ENCODE results near the gene CD55.

The CD55 gene

DNA sequence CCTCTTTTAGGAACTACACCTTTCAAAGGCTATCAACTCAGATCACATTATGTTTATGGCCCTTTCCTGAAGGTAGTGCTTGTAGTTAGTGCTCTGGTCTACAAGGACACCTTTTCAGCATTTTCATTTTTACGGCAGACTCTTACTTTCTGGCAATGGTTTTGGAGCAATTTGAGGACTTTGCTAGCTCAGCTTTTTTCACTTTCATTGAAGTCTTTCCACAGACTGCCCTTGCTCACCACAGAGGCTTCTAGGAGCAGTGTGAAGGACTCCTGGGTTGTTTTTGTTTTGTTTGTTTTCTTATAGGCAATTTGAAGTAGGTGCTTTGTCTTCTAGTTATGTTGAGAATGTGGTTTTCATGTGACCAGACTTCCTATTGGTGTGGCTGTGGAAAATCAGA is 43.1 kb downstream of the CD55 start:
- DNase-seq = no peak

DNA sequence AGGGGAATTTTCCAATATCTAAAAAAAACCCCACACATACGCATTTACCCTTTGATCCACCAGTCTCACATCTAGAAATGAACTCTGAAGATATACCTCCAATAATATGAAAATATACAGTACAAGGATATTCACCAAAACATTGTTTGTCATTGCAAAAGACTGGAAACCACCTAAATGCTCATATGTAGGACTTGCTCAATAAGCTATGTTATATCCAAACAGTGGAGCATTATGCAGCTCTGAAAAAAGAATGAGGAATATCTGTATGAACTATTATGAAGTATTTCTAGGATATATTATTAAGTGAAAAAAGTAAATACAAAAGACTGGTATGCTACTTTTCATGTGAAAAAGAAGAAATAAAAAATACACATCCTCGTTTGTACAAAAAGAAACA is 43.6 kb downstream of the CD55 start:
- DNase-seq = no peak

DNA sequence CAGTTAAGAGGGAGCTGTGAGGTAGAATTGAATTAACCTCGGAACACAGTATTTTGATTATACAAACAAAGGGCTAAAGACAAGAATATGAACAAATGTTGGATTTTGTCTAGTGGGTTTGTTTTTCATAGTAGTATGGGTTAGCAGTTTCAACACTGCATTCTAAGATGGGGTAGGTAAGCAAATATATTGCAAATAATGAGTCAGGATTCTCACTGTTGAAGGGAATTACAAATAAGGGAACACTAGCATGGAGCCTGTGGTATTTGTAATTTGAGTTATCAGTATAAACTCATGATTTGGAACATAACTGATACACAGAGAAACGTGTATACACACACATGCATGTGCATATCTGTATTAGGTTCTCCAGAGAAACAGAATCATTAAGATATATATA is 44.5 kb downstream of the CD55 start:
- peak; percentile 47 for DNase-seq

DNA sequence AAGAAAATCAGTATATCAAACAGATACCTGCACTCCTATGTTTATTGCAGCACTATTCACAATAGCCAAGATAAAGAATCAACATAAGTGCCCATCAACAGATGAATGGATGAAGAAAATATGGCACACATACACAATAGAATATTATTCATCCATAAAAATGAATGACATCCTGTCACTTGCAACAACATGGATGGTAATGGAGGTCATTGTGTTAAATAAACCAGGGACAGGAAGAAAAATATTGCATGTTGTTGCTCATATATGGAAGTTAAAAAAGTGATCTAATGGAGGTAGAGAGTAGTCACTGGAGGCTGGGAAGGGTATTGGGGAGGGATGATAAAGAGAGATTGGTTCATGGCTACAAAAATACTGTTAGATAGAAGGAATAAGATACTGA is 67.2 kb downstream of the CD55 start:
- no peak for DNase-seq

DNA sequence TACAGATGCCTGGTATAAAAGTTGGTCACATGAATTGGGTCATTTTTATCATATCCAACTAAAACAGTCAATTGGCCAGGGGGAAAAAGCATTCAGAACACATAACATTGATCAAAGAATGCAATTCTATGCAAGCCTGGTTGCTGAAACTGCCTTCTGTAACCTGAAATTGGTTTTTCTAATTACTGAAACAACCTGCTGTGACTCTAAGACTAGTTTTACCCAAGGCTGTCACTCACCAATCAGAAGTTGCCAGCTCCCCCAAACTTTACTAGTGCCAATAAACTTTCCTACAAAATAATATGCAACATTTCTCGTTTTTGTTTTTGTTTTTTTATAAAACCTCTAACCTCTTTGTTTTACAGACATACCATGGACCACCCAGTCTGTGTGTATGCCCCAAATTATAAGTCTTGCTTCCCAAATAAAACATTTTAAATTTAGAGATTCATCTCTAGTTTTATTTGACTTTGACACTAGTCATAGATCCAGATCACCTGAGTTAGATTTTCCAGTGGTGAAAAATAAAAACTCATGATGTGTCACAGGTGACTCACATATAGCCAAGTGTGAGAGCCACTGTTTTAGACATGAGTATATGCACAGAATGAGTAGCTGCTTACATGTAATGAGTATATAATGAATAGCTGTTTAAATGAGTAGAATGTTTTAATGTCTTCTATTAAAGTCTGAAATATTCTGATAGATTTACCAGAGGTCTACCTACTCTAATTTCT is 68.4 kb downstream of the CD55 start:
- no peak for DNase-seq

DNA sequence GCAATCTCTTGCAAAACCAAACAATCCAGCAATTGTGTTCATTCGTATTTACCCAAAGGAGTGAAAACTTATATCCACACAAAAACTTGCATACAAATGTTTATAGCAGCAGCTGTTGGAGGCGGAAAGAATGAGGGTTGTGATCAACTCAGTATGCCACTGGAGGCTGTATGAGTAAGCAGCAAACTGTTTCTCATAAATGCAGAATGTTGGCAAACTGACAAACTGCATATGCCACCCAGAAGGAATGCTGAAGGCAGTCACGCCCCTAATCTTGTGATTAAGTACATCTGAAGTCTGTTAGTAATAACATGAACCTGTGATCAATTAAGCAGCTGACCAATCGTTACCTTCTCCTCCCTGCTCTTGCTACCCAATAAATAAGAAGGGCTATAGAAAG is 72.1 kb downstream of the CD55 start:
- no peak for DNase-seq

DNA sequence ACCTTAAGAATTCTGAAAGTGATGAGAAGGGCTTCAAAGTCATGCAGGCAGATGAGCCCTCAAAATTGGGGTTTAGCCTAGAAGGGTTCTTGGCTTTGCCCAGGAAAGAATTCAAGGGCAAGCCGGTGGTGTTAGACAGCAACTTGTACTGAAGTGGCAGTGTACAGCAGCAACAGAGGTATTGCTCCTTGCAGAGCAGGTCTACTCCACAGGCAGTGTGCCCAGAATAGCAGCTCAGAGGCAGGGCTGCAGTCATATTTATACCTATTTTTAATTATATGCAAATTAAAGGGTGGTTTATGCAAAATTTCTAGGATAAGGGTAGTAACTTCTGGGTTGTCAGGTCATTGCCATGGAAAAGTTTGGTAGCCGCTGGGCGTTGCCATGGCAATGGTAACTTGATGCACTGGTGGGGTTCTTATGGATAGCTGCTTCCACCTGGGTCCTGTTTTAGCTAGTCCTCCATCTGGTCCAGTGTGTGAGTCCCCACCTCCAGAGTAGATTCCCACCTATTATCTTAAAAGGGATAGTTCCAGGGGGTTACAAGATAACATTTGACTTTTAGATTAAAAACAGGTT is 74.8 kb downstream of the CD55 start:
- peak; percentile 60 for DNase-seq

DNA sequence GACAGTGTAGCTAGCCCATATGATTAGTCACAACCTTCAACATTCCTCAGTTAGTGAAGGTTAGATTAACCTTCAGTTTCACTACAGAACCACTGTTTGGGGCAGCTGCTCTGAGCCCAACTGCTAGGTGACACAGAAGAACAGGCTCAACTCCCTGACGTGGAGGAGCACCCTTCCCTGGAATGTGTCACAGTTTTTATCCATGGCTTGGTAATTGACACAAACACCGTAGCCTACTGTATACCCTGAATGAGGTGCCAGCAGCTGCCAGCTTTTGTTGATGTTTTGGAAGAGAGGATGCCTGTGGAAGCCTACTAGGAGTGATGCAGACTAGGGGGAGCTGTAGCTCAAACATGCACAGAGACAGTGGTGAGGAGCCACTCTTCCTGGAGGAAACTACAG is 76.0 kb downstream of the CD55 start:
- DNase-seq = no peak

DNA sequence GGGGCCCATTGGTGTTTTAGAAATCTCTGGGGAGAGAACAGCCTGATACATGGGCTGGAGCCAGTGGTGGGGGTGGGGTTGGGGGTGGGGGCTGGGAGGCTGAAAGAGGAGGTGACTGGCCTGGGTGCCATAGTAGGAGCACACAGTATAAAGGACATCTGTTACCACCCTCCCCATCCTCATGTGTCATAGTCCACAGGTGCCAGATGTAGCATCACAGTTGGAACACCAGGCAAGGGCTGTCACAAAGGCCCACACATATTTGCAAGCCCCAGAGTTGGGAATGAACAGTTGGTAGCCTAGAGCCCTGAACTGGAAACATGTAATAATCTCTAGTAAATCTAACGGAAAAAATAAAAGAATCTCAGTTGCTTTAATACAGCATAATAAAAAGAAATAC is 77.5 kb downstream of the CD55 start:
- DNase-seq = no peak

DNA sequence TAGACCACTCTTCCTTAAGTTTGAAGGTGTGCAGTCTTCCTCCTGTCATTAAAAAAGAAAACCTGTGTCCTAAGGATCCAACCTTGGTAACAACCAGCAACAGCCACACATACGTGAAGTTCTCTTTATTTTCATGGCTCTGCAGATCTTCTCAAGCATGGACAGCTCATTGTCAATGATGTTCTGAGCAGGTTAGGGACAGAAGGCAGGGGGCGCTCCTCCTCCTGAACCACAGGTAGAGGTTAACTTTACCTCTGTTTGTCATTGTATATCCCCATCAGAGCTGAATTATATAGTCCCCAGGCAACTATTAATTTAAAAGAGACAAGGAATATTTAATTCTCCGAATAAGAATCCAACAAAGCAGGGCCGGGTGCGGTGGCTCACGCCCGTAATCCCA is 80.1 kb downstream of the CD55 start:
- DNase-seq = no peak

DNA sequence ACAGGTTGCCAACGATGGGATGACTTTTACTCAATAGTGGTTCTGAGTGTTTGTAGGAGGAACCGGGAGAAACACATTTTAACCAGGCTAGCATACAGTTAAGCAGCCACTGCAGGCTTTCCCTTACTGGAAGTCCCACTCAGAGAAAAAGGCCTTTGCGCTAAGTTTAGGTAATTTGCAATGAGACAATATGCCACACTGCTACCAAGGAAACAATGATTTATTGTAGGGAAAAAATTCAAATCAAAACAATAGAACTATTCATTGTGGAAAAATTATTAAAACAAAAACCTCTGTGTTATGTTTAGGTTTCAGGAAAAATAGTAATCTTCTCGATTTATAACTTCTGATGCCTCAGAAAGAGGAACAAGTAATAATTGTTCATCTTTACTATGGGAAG is 81.3 kb downstream of the CD55 start:
- no peak for DNase-seq

DNA sequence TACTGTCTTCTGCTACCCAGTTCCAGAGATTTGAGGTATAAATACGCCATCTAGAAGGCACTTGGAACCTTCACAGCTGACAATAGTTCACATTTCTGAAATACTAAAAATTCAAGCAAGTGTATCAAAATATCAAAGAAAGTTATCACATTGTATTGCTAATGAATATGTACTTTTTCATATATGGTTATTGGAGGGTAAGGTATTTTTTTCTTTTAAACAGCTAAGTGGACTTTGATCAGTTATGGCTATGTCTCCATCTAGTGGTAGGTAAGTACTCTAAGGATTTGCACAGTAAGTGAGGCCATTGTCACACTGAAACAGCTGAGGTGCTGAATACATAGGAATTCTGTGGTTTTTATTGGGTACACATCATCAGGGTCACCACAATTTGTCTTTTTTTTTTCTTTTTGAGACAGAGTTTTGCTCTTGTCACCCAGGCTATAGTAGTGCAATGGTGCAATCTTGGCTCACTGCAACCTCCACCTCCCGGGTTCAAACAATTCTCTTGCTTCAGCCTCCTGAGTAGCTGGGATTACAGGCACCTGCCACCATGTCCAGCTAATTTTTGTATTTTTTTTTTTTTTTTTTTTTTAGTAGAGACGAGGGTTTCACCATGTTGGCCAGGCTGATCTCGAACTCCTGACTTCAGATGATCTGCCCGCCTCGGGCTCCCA is 83.5 kb downstream of the CD55 start:
- peak; percentile 28 for DNase-seq

DNA sequence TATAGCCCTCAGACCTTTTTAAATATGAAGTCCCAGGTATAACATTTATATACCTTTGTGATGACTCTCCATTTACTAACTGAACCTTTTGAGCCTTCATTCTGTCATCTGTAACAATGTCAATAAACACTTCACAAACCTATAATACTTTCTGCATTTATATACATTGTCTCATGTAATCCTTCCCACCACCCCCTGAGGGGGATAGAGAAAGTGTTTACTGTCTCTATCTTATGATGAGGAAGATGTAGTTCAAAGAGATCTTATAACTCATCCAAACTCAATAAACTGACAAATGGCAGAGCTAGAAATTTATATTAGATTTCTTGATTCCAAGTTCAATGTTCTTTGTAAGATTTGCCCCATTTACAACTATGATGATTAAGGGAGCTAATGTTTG is 84.3 kb downstream of the CD55 start:
- no peak for DNase-seq

DNA sequence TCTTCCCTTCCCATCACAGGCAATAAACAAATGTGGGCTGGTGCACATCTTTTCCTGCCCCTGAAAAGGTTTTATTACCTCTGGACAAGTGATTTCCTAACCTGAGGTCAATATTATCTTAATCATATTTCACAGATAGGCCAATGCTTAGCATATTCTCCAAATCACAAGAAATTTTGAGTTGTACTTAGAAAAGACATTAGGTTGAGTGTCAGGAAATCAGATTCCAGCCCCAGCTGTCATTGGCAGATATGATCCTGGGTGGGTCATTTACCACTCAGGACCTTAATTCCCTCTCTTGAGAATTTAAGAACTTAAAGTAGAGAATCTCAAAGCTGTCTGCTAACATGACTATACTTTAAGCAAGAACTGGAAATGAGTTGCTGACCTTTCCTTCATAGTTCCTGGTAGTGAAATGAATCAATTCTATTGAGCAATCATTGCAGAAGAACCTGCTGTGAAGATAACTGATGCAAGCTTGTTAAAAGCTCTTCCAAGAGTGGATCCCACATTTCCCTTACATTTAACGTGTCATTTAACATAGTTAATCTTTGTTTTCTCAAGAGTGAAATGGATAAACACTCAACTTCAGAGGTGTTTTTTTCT is 86.3 kb downstream of the CD55 start:
- no peak for DNase-seq
